Neuronal stem cell (in vitro differentiated cells): ENCODE data around the gene ZNF681.
"Not testable (repeated sequence)": the region's sequence is repeated elsewhere in the genome, so short reads cannot be mapped to it uniquely, and the experiment has no call there.

Source experiments
- DNase-seq: peaks from one replicate; pipeline ENCODE4 v3.0.0-alpha.2; 2013; ENCODE audit warnings: low spot score
- H2AFZ ChIP-seq: one replicate; pipeline ENCODE4 v1.6.1; 2013; ENCODE audit warnings: mild to moderate bottlenecking, low read length, inconsistent platforms
- H2AK5ac ChIP-seq: 2 replicates; pipeline ENCODE4 v1.6.1; 2013; ENCODE audit warnings: low read depth, mild to moderate bottlenecking, inconsistent platforms, low read length, moderate library complexity, mixed read lengths
- H2BK120ac ChIP-seq: 2 replicates; pipeline ENCODE4 v1.6.1; 2013; ENCODE audit warnings: low read depth, mild to moderate bottlenecking, inconsistent platforms, low read length, moderate library complexity, mixed read lengths
- H2BK12ac ChIP-seq: one replicate; pipeline ENCODE4 v1.6.1; 2013; ENCODE audit warnings: low read length, inconsistent platforms
- H2BK15ac ChIP-seq: 2 replicates; pipeline ENCODE4 v1.6.1; 2013; ENCODE audit warnings: mild to moderate bottlenecking, low read length, inconsistent platforms, mixed read lengths
- H2BK5ac ChIP-seq: one replicate; pipeline ENCODE4 v1.6.1; 2013; ENCODE audit warnings: inconsistent platforms, mild to moderate bottlenecking, low read length, moderate library complexity
- H3K14ac ChIP-seq: one replicate; pipeline ENCODE4 v1.6.1; 2013; ENCODE audit warnings: low read length, inconsistent platforms
- H3K18ac ChIP-seq: 2 replicates; pipeline ENCODE4 v1.6.1; 2013; ENCODE audit warnings: low read length, inconsistent platforms
- H3K23ac ChIP-seq: 2 replicates; pipeline ENCODE4 v1.6.1; 2013; ENCODE audit warnings: low read depth, mild to moderate bottlenecking, mixed read lengths, low read length, inconsistent platforms; ENCODE audit not compliant: poor library complexity
- H3K27ac ChIP-seq: replicated peaks from 3 replicates; pipeline ENCODE4 v1.5.1; 2013; ENCODE audit warnings: low read length, inconsistent platforms
- H3K27me3 ChIP-seq, 3 experiments: 2 replicates each; pipeline ENCODE4 v1.6.1; 2013; ENCODE audit warnings: low read length in 3 of 3, mild to moderate bottlenecking in 2 of 3, inconsistent platforms in 1 of 3, low read depth in 1 of 3, mixed read lengths in 1 of 3, moderate library complexity in 1 of 3; ENCODE audit not compliant: control insufficient read depth in 3 of 3, insufficient read depth in 3 of 3
- H3K36me3 ChIP-seq, 2 donors: replicated peaks in 1 of 2; 2 replicates each; pipeline ENCODE4 v1.6.1; 2013; ENCODE audit warnings: low read length in 2 of 2; ENCODE audit not compliant: control insufficient read depth in 2 of 2, insufficient read depth in 2 of 2
- H3K4ac ChIP-seq: 2 replicates; pipeline ENCODE4 v1.6.1; 2013; ENCODE audit warnings: inconsistent platforms, mild to moderate bottlenecking, low read length, moderate library complexity
- H3K4me1 ChIP-seq, 2 donors: 1 replicate in 1 of 2; 2 replicates in 1 of 2; pipeline ENCODE4 v1.6.1; 2013; ENCODE audit warnings: low read length in 2 of 2, low read depth in 1 of 2; ENCODE audit not compliant: control insufficient read depth in 2 of 2, insufficient read depth in 1 of 2
- H3K4me2 ChIP-seq: one replicate; pipeline ENCODE4 v1.6.1; 2013; ENCODE audit warnings: mild to moderate bottlenecking, low read length, inconsistent platforms; ENCODE audit not compliant: insufficient read depth, poor library complexity, severe bottlenecking
- H3K4me3 ChIP-seq, 2 donors: 2 replicates each; pipeline ENCODE4 v1.5.1; 2013; ENCODE audit warnings: low read length in 2 of 2, mild to moderate bottlenecking in 2 of 2, inconsistent platforms in 1 of 2, moderate library complexity in 1 of 2
- H3K79me1 ChIP-seq: one replicate; pipeline ENCODE4 v1.6.1; 2013; ENCODE audit warnings: low read depth, mild to moderate bottlenecking, inconsistent platforms, low read length, moderate library complexity
- H3K9ac ChIP-seq: one replicate; pipeline ENCODE4 v1.6.1; 2013; ENCODE audit warnings: mild to moderate bottlenecking, low read depth, low read length, inconsistent platforms; ENCODE audit not compliant: poor library complexity
- H3K9me3 ChIP-seq, 2 donors: replicated peaks in 1 of 2; 2 replicates each; pipeline versions ENCODE3 to v1.6.1; 2013; ENCODE audit warnings: low read length in 2 of 2, mild to moderate bottlenecking in 2 of 2, inconsistent platforms in 1 of 2, low read depth in 1 of 2, mixed read lengths in 1 of 2, moderate library complexity in 1 of 2; ENCODE audit not compliant: control insufficient read depth in 2 of 2, insufficient read depth in 1 of 2
- H4K8ac ChIP-seq: one replicate; pipeline ENCODE4 v1.6.1; 2013; ENCODE audit warnings: low read depth, mild to moderate bottlenecking, inconsistent platforms, low read length, moderate library complexity
- H4K91ac ChIP-seq: one replicate; pipeline ENCODE4 v1.6.1; 2013; ENCODE audit warnings: low read length, low read depth, mild to moderate bottlenecking, inconsistent platforms; ENCODE audit not compliant: poor library complexity
- WGBS, 2 donors: extraction: QIAGEN DNeasy Blood & Tissue Kit; methylation state at CpG; one replicate each; pipeline ENCODE4 v1.1.7; 2013; ENCODE audit warnings: missing lambda C conversion rate in 2 of 2, mixed read lengths in 1 of 2; ENCODE audit not compliant: insufficient read length in 2 of 2, insufficient replicate concordance in 1 of 2; ENCODE audit errors: extremely low coverage in 2 of 2; 5-methylcytosine and 5-hydroxymethylcytosine counted together

The ZNF681 gene

DNA sequence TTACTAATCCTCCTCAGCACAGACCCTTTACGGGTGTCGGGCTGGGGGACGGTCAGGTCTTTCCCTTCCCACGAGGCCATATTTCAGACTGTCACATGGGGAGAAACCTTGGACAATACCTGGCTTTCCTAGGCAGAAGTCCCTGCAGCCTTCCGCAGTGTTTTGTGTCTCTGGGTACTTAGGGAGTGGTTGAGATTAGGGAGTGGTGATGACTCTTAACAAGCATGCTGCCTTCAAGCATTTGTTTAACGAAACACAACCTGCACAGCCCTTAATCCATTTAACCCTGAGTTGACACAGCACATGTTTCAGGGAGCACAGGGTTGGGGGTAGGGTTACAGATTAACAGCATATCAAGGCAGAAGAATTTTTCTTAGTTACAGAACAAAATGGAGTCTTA, 34.5 kb downstream of the ZNF681 start:
- H2BK120ac ChIP-seq, H3K18ac ChIP-seq, H3K79me1 ChIP-seq, H3K4ac ChIP-seq, H3K23ac ChIP-seq, H4K91ac ChIP-seq, H3K9ac ChIP-seq, H4K8ac ChIP-seq, H2BK5ac ChIP-seq, H3K36me3 ChIP-seq, H2BK15ac ChIP-seq, DNase-seq, H3K4me3 ChIP-seq, H2AK5ac ChIP-seq, H3K14ac ChIP-seq, H3K9me3 ChIP-seq, H3K27me3 ChIP-seq, H3K4me1 ChIP-seq, H2AFZ ChIP-seq, H3K27ac ChIP-seq, H2BK12ac ChIP-seq, H3K4me2 ChIP-seq: not testable (repeated sequence)
- WGBS, 2 donors = no CpG with 5 or more reads among the region's 6 CpGs

DNA sequence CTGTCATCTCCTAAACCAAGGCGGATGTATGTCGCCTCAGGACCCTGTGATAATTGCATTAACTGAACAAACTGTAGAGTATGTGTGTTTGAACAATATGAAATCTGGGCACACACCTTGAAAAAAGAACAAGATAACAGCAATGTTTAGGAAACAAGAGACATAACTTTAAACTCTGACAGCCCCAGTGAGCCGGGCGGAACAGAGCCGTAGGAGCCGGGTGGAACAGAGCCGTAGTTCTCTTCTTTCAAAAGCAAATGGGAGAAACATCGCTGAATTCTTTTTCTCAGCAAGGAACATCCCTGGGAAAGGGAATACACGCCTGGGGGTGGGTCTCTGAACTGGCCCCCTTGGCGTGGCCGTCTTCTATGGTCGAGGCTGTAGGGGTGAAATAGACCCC, 39.9 kb downstream of the ZNF681 start:
- H3K27me3 ChIP-seq = no peaks in the 10 kb centered on the region
- H3K36me3 ChIP-seq = no peaks in the 10 kb centered on the region
- H3K4me3 ChIP-seq = no peak overlapping the region
- H2AK5ac ChIP-seq = no peak overlapping the region
- no CpG with 5 or more reads among the region's 12 CpGs for WGBS, 2 donors
- DNase-seq = no peak
- no peak overlapping the region for H2BK120ac ChIP-seq
- no peaks in the 10 kb centered on the region for H3K79me1 ChIP-seq
- no peak overlapping the region for H3K18ac ChIP-seq
- H3K9me3 ChIP-seq = no peaks in the 10 kb centered on the region
- no peak overlapping the region for H3K4ac ChIP-seq
- no peaks in the 10 kb centered on the region for H3K4me1 ChIP-seq
- H3K27ac ChIP-seq = no peak overlapping the region
- H2BK15ac ChIP-seq = no peak overlapping the region
- no peak overlapping the region for H3K4me2 ChIP-seq
- no peak overlapping the region for H3K9ac ChIP-seq
- no peak overlapping the region for H4K91ac ChIP-seq
- no peak overlapping the region for H4K8ac ChIP-seq
- no peak overlapping the region for H2BK5ac ChIP-seq
- peak overlapping the region; percentile 40 for H2AFZ ChIP-seq
- H3K14ac ChIP-seq = no peak overlapping the region
- H3K23ac ChIP-seq = no peak overlapping the region
- no peak overlapping the region for H2BK12ac ChIP-seq

DNA sequence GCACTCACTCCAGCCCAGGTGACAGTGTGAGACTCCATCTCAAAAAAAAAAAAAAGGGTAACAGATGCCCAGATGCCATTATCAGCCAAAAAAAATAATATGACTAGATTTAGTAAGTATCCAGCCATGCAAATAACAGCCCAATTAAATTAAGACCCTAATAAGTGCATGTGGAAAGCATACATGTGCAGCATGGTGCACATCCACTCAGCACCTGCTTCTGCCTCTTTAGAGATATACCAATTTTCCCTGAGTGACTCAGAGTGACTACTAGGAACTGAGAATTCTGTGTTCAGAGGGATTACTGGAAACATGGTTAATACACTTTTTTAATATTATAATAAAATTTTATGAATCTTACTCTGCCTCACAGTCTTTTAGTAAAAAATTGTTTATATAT, 41.9 kb downstream of the ZNF681 start:
- Histone ChIP-seq H4K91ac (no peak overlapping the region), H3K27me3 (no peaks in the 10 kb centered on the region), H2BK12ac (no peak overlapping the region), H3K36me3 (no peaks in the 10 kb centered on the region), H3K27ac (no peak overlapping the region), H2BK120ac (no peak overlapping the region), H3K9ac (no peak overlapping the region), H2AK5ac (no peak overlapping the region), H3K79me1 (no peaks in the 10 kb centered on the region), H3K23ac (no peak overlapping the region), H3K4me2 (no peak overlapping the region), H4K8ac (no peak overlapping the region), H3K4me1 (no peaks in the 10 kb centered on the region), H3K9me3 (no peaks in the 10 kb centered on the region), H2BK15ac (no peak overlapping the region), H3K4ac (no peak overlapping the region), H2BK5ac (no peak overlapping the region), H3K18ac (no peak overlapping the region), H3K14ac (no peak overlapping the region), H3K4me3 (no peak overlapping the region), H2AFZ (no peak overlapping the region)
- DNase-seq = no peak

DNA sequence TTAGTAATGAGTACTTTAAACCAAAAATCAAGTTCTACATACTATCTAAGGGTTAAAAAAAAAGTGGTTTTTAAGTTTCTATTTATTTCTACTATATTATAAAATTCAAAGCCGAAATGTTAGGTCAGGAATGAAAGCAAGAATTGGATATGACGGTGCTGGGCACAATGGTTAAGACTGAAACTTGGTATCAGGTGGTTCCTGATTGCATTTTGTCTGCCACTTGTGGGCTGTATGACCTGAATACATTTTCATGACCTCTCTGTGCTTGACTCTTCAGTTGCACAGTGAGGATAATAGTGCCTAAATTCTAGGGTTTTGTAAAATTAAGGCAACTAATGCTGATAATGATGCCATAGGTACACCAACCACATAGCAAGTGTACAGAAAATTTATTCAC, 49.3 kb downstream of the ZNF681 start:
- Histone ChIP-seq H3K27ac (no peak overlapping the region), H2BK12ac (no peak overlapping the region), H3K36me3 (no peaks in the 10 kb centered on the region), H3K27me3 (no peaks in the 10 kb centered on the region), H3K4me1 (no peaks in the 10 kb centered on the region), H3K4ac (no peak overlapping the region), H2BK15ac (no peak overlapping the region), H3K79me1 (no peaks in the 10 kb centered on the region), H3K4me2 (no peak overlapping the region), H3K4me3 (no peak overlapping the region), H4K91ac (no peak overlapping the region), H3K23ac (no peak overlapping the region), H3K18ac (no peak overlapping the region), H2AFZ (no peak overlapping the region), H2AK5ac (no peak overlapping the region), H3K9ac (no peak overlapping the region), H3K14ac (no peak overlapping the region), H2BK5ac (no peak overlapping the region), H2BK120ac (no peak overlapping the region), H4K8ac (no peak overlapping the region), H3K9me3 (no peaks in the 10 kb centered on the region)
- DNase-seq = no peak
- no CpG with 5 or more reads among the region's 2 CpGs for WGBS, 2 donors
